HG03354 (cell line): ENCODE data around the gene DEFB113.

Experiments
- ATAC-seq: cut with Tn5 transposase; IDR thresholded peaks from one replicate; pipeline ENCODE4 v1.9.1; 2021; ENCODE audit warnings: mild to moderate bottlenecking; ENCODE audit not compliant: unreplicated experiment, poor library complexity, severe bottlenecking

The DEFB113 gene

DNA sequence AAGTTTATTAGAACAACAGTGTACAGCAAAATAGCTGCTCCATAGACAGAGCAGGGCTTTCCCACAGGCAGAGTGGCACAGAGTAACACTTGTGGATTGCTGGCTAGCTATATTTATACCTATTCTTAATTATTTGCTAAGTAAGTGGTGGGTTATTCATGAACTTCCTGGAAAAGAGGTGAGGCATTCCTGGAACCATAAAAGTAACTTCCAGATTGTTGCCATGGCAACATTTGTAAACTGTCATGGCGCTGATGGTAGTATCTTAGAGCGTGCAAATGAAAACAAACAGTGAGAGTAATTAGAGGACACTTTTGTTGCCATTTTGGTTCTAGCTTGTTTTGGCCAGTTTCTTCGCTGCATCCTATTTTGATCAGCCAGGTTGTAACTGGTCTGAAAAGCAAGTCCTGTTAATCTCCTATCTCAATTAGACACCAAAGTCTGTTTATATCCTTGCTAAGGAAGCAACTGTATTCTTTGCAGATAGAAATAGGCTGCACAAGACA is 29.4 kb downstream of the DEFB113 start:
- ATAC-seq, result no peak

DNA sequence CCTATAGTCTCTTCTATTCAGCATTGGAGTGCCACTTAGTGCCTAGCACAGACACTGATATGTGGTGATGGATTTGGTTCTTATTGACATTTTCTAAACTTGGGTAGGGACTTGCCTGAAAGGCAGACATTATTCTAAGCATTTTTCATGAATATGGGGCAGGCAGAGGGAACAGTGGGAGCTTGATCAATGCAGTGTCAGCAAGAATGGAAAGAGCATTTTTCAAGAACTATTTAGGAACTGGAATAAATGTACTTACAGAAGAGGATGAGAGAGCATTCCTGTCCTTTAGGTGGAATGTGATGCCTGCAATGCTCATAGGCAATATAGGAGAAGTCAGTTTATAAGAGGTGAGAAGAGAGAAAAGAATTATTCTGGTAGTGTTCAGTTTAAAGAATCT is 31.6 kb downstream of the DEFB113 start:
- no peak for ATAC-seq

GRCh38 chr6:49937017-49937416 is 32.4 kb downstream of the DEFB113 start:
- no peak for ATAC-seq

DNA sequence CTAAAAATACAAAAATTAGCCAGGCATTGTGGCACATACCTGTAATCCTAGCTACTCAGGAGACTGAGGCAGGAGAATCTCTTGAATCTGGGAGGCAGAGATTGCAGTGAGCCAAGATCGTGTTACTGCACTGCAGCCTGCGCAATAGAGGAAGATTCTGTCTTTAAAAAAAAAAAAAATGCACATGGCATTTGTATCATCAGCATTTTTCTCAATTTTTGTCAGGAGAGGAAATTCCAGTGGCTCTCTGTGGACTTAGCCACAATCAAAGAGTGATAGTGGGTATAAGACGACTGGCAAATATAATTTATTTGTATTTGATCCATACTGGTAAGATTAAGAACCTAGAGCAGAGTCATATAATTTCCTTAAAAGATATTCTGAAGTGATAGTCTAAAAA is 34.0 kb downstream of the DEFB113 start:
- ATAC-seq, result no peak

- ATAC-seq, result no peak
These were observed 34.7 kb downstream of the DEFB113 start for GRCh38 chr6:49934770-49935169.

DNA sequence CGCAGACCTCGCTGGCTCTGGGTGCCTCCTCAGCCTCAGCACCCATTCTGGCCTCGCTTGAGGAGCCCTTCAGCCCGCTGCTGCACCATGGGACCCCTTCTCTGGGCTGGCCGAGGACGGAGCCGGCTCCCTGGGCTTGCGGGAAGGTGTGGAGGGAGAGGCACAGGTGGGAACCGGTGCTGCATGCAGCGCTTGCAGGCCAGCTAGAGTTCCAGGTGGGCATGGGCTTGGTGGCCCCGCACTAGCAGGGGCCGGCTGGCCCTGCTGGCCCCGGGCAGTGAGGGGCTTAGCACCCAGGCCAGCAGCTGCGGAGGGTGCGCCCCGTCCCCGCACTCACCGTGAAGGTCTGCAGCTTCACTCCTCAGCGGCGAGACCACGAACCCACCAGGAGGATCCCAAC is 35.9 kb downstream of the DEFB113 start:
- ATAC-seq, result no peak

GRCh38 chr6:49929340-49929739 is 40.1 kb downstream of the DEFB113 start:
- ATAC-seq, result no peak

DNA sequence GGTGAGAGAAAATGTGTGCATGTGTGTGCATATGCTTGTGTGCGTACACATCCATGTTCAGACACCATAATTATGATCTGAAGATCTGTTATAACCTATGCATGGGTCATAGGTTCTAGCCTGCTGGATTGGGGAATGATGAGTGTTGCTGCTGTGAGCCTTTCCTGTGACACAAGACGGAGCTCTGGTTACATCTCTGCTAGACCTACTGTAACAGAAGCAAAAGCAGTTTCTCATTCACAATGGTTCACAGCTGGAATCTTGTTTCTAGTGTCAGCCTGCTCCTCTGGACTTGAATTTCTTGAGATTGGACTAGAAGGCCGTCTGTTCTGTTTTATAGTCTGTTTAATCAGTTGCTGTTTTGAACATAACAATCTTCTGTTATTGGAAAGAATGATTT is 45.6 kb downstream of the DEFB113 start:
- ATAC-seq, result no peak

- ATAC-seq, result no peak
These were observed 49.3 kb downstream of the DEFB113 start for GRCh38 chr6:49919935-49920644.

GRCh38 chr6:49919261-49919660 is 50.2 kb downstream of the DEFB113 start:
- ATAC-seq, result no peak

GRCh38 chr6:49918787-49919186 is 50.6 kb downstream of the DEFB113 start:
- ATAC-seq, result no peak
